Transverse colon (tissue), 3 donors: Measurements from ENCODE around the gene ALG14.

Experiments
- CTCF ChIP-seq, 5 experiments: fragments of 200-600 bp in 3 of 5; fragments of 450-650 bp in 2 of 5; sonication (generic) in 3 of 5; IDR thresholded peaks; 1 replicate in 2 of 5; 2 replicates in 3 of 5; pipeline ENCODE4 v1.5.1; 2016 to 2017; ENCODE audit warnings: antibody characterized with exemption in 5 of 5, inconsistent platforms in 3 of 5, mild to moderate bottlenecking in 2 of 5, moderate library complexity in 1 of 5
- POLR2A ChIP-seq: fragments of 450-650 bp; IDR thresholded peaks from one replicate; pipeline ENCODE4 v1.6.1; 2016; ENCODE audit warnings: antibody characterized with exemption, mild to moderate bottlenecking, moderate library complexity

- TF ChIP-seq CTCF (IDR thresholded peaks at IDR 0.05), result no peak
- TF ChIP-seq POLR2A, result no peak
These were observed 110.8 kb downstream of the ALG14 start for GRCh38 chr1:94961988-94962387.
